ENCODE data around the gene CHIC2. TPM values are rescaled to one million over a fixed set of nuclear protein-coding genes. Genes with fewer than 3 reads are reported as not detected.

CHIC2 gene
- total and polyA plus RNA-seq, 2 of the 4 experiments (the other 2 are of a cell fraction): 20.4 to 26.3 TPM

DNA sequence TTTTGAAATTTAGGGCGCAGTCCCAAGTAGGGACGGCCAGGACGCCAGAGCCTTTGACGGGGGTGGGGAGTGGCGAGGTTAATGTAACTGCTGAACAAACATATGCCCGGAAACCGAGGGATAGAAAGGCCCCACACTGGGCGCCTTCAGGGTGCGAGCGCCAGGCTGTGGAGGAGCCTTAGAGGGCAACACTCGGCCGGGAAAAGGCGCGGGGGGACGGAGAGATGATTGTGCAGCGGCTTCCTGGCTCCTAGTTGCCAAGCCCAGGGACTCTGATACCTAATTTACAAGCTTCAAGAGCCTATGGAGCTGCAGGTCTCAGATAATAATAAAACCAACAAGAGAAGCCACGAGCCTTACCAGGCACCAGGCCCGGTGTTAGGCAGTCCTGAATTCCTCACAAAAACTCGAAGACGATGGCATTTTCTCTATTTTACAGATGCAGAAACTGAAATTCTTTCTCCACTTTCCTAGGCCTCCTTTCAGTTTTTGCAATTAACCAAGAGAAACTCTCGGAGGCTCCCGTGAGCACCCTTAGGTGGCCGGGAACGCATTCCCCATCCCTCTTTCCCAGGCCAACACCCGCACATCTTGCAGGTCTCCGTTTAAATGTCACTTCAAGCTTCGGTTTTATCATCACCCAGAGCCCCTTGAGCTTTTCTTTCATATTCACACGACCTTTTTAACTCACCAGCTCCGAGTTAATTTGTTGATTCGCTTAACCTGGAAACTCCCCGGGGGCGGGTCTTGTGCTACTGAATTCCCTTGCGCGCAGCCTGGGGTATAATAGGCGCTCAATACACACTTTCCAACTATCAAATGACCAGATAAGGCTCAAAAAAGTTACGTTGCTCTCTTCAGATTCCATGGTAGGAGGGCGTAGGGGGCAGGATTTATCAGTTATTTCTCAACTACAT, 29.2 kb upstream of the CHIC2 start:
- no peaks in the 10 kb centered on the region for H3K9me3 ChIP-seq (ENCODE audit: control insufficient read depth, insufficient read depth, low read length)
- H2BK15ac ChIP-seq (ENCODE audit: low read depth, low read length): no peak overlapping the region
- no peaks in the 10 kb centered on the region for H4K20me1 ChIP-seq (ENCODE audit: insufficient read depth, low read length)
- H3K14ac ChIP-seq (replicated peaks; ENCODE audit: low read depth, low read length): no peak overlapping the region
- ChIA-PET POLR2A (ENCODE audit: unreplicated experiment) (no interaction called here), CTCF (no interaction called here)
- no TSS peak for BruUV-seq (replicated peaks)
- no peak for DNase-seq
- no peak overlapping the region for H2AK5ac ChIP-seq (ENCODE audit: low read depth, low read length)
- H3K9ac ChIP-seq (ENCODE audit: low read depth, low read length): no peak overlapping the region
- no peak overlapping the region for H3K4ac ChIP-seq (ENCODE audit: low read depth, low read length)
- TF ChIP-seq CHD1 (IDR thresholded peaks at IDR 0.05; ENCODE audit: low read depth, low read length) (no peak), RCOR1 (IDR thresholded peaks at IDR 0.05; ENCODE audit: insufficient replicate concordance, low read length) (no peak), RAD21 (IDR thresholded peaks at IDR 0.05; ENCODE audit: low read length) (no peak), RFX5 (IDR thresholded peaks at IDR 0.05; ENCODE audit: low read depth, low read length) (no peak), FOS (IDR thresholded peaks at IDR 0.05; ENCODE audit: low read depth, low read length) (no peak), MXI1 (IDR thresholded peaks at IDR 0.05; ENCODE audit: borderline replicate concordance, low read depth, low read length) (no peak), MAZ (IDR thresholded peaks at IDR 0.05; ENCODE audit: borderline replicate concordance, low read depth, low read length) (no peak), NFE2L2 (IDR thresholded peaks at IDR 0.05; ENCODE audit: low read depth, low read length) (no peak), MAFK (IDR thresholded peaks at IDR 0.05; ENCODE audit: low read depth, low read length) (no peak), POLR2A (IDR thresholded peaks at IDR 0.05; ENCODE audit: low read depth, low read length) (no peak), SMC3 (IDR thresholded peaks at IDR 0.05; ENCODE audit: low read depth, low read length) (no peak)
- TF ChIP-seq, protein P1, sequence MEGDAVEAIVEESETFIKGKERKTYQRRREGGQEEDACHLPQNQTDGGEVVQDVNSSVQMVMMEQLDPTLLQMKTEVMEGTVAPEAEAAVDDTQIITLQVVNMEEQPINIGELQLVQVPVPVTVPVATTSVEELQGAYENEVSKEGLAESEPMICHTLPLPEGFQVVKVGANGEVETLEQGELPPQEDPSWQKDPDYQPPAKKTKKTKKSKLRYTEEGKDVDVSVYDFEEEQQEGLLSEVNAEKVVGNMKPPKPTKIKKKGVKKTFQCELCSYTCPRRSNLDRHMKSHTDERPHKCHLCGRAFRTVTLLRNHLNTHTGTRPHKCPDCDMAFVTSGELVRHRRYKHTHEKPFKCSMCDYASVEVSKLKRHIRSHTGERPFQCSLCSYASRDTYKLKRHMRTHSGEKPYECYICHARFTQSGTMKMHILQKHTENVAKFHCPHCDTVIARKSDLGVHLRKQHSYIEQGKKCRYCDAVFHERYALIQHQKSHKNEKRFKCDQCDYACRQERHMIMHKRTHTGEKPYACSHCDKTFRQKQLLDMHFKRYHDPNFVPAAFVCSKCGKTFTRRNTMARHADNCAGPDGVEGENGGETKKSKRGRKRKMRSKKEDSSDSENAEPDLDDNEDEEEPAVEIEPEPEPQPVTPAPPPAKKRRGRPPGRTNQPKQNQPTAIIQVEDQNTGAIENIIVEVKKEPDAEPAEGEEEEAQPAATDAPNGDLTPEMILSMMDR (conservative IDR thresholded peaks at IDR 0.05; ENCODE audit: low read depth, low read length): no peak
- TF ChIP-seq, protein P2, sequence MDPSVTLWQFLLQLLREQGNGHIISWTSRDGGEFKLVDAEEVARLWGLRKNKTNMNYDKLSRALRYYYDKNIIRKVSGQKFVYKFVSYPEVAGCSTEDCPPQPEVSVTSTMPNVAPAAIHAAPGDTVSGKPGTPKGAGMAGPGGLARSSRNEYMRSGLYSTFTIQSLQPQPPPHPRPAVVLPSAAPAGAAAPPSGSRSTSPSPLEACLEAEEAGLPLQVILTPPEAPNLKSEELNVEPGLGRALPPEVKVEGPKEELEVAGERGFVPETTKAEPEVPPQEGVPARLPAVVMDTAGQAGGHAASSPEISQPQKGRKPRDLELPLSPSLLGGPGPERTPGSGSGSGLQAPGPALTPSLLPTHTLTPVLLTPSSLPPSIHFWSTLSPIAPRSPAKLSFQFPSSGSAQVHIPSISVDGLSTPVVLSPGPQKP (IDR thresholded peaks at IDR 0.05; ENCODE audit: borderline replicate concordance, low read depth, low read length): no peak
- TF ChIP-seq, protein P3, sequence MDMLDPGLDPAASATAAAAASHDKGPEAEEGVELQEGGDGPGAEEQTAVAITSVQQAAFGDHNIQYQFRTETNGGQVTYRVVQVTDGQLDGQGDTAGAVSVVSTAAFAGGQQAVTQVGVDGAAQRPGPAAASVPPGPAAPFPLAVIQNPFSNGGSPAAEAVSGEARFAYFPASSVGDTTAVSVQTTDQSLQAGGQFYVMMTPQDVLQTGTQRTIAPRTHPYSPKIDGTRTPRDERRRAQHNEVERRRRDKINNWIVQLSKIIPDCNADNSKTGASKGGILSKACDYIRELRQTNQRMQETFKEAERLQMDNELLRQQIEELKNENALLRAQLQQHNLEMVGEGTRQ (IDR thresholded peaks at IDR 0.05; ENCODE audit: low read depth, low read length): no peak
- H3K27me3 ChIP-seq (ENCODE audit: control insufficient read depth, insufficient read depth, low read length): peaks cover 21% of the 10 kb centered on the region
- H3K56ac ChIP-seq (ENCODE audit: extremely low read depth, insufficient read depth, low read length): no peak overlapping the region
- H3K4me3 ChIP-seq (ENCODE audit: insufficient read depth, low read depth, low read length): no peak overlapping the region
- intact Hi-C loops (cut with micrococcal nuclease): no loop called here
- H4K91ac ChIP-seq (ENCODE audit: insufficient read depth, low read depth, low read length): no peak overlapping the region
- H3K9me1 ChIP-seq (ENCODE audit: insufficient read depth, low read length): peaks cover 11% of the 10 kb centered on the region; the same call in 1 of the 2 replicates
- H3K36me3 ChIP-seq (ENCODE audit: control insufficient read depth, insufficient read depth, low read length): no peaks in the 10 kb centered on the region
- ATAC-seq (ENCODE audit: low read depth): no peak
- H3K79me1 ChIP-seq (ENCODE audit: low read depth in 1 of 2, low read length in 2 of 2): peaks cover 0 to 6% of the 10 kb centered on the region in 2 experiments; a peak in 1 of 4 replicates
- H2AK9ac ChIP-seq (replicated peaks; ENCODE audit: low read depth, low read length, poor library complexity): no peak overlapping the region
- no peak overlapping the region for H2AFZ ChIP-seq (replicated peaks; ENCODE audit: low read length, poor library complexity)
- H3K18ac ChIP-seq (ENCODE audit: low read depth, low read length): no peak overlapping the region
- no peak overlapping the region for H3K23ac ChIP-seq (ENCODE audit: low read depth, low read length)
- WGBS, 2 experiments (ENCODE audit: extremely low coverage in 2 of 2, insufficient read length in 1 of 2): 63% methylated on average over 15 of the region's 37 CpGs; no CpG with 5 or more reads in 1 of the 2 experiments
- no peaks in the 10 kb centered on the region for H3K4me1 ChIP-seq (ENCODE audit: control insufficient read depth, insufficient read depth, low read length)
- no peak overlapping the region for H3K4me2 ChIP-seq (ENCODE audit: low read depth, low read length)
- dilution Hi-C loops (cut with HindIII; ENCODE audit: low sequenced_read_pairs, unreplicated experiment): no loop called here
- in situ Hi-C loops (cut with MboI; ENCODE audit: low sequenced_read_pairs): no loop called here
- H2BK20ac ChIP-seq (ENCODE audit: low read depth, low read length): no peak overlapping the region
- no peak overlapping the region for H3K27ac ChIP-seq (ENCODE audit: insufficient read depth, low read length)
- H4K8ac ChIP-seq (ENCODE audit: low read depth in 2 of 2, low read length in 2 of 2): no peak overlapping the region
- no peak overlapping the region for H2BK5ac ChIP-seq (ENCODE audit: low read depth, low read length, poor library complexity, severe bottlenecking)
- no peak overlapping the region for H4K5ac ChIP-seq (ENCODE audit: low read depth, low read length)
- no peak overlapping the region for H2BK120ac ChIP-seq (ENCODE audit: low read depth, low read length)
